HG03469 (cell line): Measurements from ENCODE around the gene TGFBR3.
"Not testable (repeated sequence)": the region's sequence is repeated elsewhere in the genome, so short reads cannot be mapped to it uniquely, and the experiment has no call there.

ENCODE experiments used
- ATAC-seq: cut with Tn5 transposase; IDR thresholded peaks from one replicate; pipeline ENCODE4 v1.9.1; 2021; ENCODE audit warnings: mild to moderate bottlenecking, moderate library complexity, moderate number of reproducible peaks; ENCODE audit not compliant: unreplicated experiment

TGFBR3 gene

GRCh38 chr1:91851130-91852010 is 34.6 kb downstream of the TGFBR3 start:
- no peak for ATAC-seq

DNA sequence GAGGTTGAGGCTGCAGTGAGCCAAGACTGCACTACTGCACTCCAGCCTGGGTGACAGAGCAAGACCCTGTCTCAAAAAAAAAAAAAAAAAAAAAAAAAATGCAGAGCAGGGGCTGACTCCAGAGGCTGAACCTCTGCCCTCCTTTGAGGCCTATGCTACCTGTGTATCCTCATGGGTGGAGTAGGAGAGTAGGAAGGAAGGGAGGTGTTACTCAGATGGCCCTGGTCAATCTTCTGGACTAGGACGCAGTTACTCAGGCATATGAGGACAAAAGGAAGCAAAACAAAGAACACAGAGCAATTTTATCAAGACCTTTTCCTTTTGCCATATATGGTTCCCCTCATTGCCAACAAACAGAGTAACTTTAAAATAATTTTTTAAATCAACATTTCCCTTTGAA is 35.2 kb downstream of the TGFBR3 start:
- no peak for ATAC-seq

DNA sequence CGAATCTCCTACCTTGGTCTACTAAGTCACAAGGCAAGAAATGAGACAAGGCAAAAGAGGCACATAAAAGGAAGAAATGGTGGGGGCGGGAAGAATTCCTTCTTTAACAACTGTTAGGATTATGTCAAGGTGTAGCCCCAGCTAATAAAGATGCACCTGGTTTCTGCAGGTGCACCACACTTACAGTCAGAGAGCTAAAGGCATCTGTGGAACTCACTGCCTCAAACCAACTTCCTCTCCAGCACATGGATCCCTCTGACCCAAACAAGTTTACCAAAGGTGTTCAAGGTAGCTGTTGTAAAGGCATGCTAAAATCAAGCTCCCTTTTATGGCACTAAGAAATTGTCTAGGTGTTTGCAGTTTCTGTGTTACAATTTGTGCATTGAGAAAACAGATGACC is 38.1 kb downstream of the TGFBR3 start:
- ATAC-seq = no peak

DNA sequence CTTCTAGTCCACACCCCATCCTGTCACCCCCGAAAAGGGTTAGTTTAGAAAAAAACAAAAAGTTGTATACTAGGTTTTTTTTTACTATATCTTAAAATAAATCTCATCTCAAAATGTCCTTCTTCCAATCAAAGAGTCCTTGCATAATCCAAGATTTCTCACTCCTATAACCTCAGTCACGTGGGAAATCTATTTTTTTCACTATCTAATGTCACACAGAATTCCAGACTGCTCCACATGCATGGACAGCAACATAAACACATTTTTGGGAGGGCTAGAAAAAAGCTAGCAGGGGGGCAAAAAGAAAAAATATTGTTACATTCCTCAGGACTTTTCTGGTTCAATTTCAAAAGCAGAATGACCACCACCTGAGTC is 39.3 kb downstream of the TGFBR3 start:
- ATAC-seq = no peak

- no peak for ATAC-seq
Measured at GRCh38 chr1:91846007-91846638, 39.8 kb downstream of the TGFBR3 start.

DNA sequence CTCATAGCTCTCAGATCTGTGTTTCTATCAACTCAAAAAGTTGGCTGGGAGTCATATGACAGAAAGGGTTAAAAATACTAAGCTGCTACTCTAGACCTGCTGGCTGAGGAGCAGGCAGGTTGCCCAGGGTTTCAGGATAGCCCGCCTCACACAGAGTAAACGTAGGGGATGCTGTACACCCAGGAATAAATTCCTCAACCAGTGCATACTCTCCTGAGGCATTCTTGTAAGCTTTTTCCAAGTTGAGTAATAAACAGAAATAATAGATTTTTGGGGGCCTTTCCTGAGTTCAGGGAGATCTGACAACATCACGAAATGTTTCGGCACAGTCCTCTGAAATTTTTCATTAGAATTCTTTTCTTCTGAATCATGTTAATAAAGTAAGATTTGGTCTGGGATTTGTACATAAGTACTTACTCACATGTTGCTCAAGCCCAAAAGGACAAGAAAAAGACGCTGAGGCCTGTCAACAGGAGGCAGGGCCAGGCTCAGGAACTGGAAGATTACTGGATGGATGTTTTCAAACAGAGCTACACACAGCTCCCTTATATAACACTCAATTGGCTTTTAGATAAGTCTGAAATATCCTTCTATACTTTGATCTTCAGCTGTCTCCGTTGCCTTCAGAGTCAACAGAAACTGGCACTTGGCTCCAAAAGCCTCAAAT is 41.0 kb downstream of the TGFBR3 start:
- no peak for ATAC-seq

GRCh38 chr1:91843843-91844242 is 42.1 kb downstream of the TGFBR3 start:
- no peak for ATAC-seq

- ATAC-seq = no peak
Measured at GRCh38 chr1:91842563-91842962, 43.4 kb downstream of the TGFBR3 start.

DNA sequence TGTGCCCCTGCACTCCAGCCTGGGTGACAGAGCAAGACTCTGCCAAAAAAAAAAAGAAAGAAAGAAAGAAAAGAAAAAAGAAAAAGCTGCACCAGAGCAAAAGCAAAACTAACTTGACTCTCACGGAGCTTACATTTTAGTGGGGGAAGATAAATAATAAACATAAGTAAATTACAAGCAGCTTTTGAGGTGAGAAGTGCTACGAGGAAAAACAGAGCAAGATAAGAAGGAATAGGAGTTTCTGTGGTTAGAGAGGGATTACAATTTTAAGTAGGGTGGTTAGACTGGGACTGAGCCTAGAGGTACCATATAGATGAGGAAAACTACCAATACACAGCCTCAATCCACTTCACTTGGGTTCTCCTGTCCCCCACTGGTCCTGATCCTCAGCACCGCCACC is 43.9 kb downstream of the TGFBR3 start:
- no peak for ATAC-seq

- ATAC-seq = not testable (repeated sequence)
Measured at GRCh38 chr1:91840276-91840675, 45.7 kb downstream of the TGFBR3 start.

GRCh38 chr1:91836331-91837040 is 49.5 kb downstream of the TGFBR3 start:
- ATAC-seq = no peak

DNA sequence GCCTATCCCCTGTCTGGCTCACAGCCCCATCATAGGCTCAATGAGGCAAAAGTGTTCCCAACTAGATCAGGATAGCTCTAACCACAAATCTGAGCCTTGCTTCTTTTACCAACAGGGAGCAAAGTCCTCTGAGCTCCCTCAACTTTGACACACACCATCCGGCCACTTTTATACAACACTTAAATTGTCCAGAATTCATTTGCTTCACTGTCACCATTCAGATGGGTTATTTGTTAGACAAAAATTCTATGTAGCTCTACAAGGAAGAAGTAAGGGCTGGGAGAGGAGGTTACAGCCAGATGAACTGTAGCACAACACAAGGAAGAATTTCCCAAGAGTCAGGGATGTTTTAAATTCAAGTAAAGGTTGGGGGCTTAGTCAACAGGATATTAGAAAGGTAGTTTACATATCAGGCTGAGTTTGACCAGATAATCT is 50.8 kb downstream of the TGFBR3 start:
- no peak for ATAC-seq

- ATAC-seq = not testable (repeated sequence)
Measured at GRCh38 chr1:91834549-91834948, 51.4 kb downstream of the TGFBR3 start.

DNA sequence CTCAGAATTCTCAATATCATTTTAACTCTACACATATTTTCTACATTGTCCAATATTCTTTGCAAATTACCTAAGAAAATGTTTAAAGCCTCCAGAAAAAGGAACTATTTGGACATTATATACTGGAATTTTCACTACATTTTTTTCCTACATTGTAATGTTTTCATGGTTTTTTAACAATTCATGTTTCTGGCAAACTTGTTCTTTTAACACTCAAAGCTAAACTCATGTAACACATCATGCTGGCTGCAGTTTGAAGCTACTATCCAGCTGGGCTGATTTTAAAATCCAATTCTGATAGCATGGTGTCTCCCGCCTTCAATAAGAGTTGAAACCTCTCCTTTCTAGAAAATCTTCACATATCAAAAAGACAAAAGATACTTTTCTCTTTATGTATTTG is 52.0 kb downstream of the TGFBR3 start:
- ATAC-seq = no peak

- no peak for ATAC-seq
Measured at GRCh38 chr1:91831132-91831930, 54.6 kb downstream of the TGFBR3 start.

DNA sequence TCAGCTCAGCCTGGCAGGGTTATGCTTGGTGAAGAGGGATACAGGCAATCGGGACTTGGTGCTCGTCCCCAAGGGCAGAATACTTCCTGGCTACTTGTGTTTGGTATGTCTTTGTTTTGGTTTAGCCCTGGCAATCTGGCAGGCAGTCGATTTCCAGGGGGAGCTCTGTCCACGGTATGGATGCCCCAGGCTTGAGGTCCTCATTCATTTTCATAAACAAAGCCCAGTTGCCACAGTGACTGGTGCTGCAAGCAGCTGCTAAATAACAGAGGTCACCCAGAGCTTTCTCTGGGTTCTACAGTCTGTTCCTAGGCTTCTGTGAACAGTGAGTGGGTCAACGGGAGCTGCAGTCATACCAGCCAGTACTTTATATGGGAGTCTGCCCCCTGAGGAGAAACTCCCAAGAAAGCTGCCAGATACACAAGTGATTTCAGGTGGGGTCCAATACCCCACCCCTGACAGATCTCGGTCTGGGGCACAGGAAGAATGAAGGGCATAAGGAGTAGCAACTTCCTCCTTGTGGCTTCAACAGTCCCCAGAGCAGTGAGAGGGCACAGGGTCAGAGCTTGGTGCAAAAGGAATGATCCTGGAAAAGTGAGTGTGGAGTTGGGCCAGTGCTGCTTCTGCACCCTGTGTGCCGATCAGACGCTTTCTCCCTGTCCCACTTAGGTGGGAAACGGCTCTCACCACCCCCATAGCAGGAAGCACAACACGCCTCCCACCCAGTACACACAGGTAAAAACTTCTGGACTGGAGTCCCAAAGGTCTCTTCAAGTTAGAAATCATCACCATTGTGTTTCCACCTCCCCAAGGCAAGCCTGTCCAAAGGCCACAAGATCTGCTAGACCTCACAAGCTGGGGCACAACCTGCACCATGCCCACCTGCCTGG is 55.5 kb downstream of the TGFBR3 start:
- ATAC-seq = no peak

DNA sequence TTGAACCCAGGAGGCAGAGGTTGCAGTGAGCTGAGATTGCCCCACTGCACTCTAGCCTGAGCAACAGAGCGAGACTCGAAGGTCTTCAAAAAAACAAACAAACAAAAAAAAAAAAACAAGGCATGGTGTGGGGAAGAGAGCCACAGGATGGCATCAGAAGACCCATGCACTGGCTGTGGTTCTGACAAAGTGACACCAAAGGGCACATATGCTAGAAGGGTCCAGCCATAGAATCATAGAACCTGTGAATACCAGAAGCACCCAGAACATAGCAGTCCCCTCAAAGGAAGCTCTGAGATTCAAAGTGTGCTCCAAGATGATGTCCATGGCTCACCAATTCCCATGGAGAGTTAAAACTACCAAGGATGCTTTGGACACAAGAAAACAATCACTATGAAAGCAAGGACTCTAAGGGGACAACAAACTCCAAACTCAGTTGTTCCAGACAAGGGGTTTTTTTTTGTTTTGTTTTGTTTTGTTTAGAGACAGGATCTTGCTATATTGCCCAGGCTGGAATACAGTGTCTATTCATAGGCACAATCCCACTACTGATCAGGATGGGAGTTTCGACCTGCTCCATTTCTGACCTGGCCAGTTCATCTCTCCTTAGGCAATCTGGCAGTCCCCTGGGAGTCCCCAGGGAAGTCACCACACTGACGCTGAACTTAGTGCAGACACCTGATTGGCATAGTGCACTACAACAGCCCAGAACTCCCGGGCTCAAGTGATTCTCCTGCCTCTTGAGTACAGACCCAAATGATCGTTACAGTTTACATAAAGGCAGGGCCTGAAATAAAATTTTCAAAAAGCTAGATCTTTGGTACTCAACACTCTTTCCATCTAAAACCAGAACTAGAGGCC is 56.4 kb downstream of the TGFBR3 start:
- no peak for ATAC-seq

DNA sequence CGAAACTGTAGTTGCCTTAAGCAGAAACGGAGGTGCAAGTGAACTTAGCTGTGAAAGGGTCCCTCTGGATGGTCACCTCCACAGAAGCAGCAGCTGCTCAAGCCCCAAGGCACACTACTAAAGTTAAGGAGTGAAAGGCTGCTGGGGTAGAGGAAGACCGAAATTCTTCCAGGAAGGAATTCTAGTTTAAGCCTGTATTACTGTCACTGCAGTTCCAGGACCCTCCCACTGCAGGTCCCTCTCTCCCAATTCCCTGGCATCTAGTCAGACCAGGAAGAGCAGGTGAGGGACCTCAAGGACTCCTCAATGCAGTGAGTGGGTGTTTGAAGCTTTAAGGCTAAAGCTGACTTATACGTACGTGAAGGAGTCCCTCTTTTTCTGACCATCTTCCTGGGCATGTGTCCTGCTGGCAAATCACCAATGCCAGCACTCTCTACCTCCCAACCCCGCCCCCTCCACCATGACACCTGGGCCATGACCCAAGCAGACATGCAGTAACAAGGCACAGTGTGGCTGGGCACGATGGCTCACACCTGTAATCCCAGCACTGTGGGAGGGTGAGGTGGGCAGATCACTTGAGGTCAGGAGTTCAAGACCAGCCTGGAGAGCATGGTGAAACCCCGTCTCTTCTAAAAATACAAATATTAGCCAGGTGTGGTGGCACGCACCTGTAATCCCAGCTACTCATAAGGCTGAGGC is 57.2 kb downstream of the TGFBR3 start:
- no peak for ATAC-seq
